GM12878 (cell line): ENCODE data around the gene CCDC27. TPM values are rescaled to one million over a fixed set of nuclear protein-coding genes. Genes with fewer than 3 reads are reported as not detected.

Experiments
- ATAC-seq: fragments of 200-7000 bp; cut with Tn5 transposase; 3 replicates; pipeline ENCODE4 v1.9.1; 2020; ENCODE audit warnings: mild to moderate bottlenecking, moderate library complexity
- BruUV-seq: library from RNA; stranded (reverse); fragments of 400-500 nt; replicated peaks from 2 replicates; lab custom pipeline; 2021; lab: Mats Ljungman, UMichigan
- CTCF ChIA-PET: fragments of 300-600 bp; sonication (Branson Sonifier 250); formaldehyde crosslinking; extraction: SDS; loops from one replicate; lab custom pipeline; 2021; ENCODE audit warnings: inconsistent platforms; lab: Yijun Ruan, JAX
- POLR2A ChIA-PET: fragments of 350-600 bp; formaldehyde crosslinking; extraction: SDS; loops from one replicate; lab custom pipeline; 2021; ENCODE audit warnings: inconsistent platforms; lab: Charles Lee
- RAD21 ChIA-PET: fragments of 300-600 bp; sonication (Branson Sonifier 250); formaldehyde crosslinking; loops from one replicate; lab custom pipeline; 2023; ENCODE audit warnings: antibody characterized with exemption; ENCODE audit not compliant: unreplicated experiment; lab: Charles Lee
- SMC1A ChIA-PET: fragments of 300-600 bp; sonication (Branson Sonifier 250); formaldehyde crosslinking; loops from one replicate; lab custom pipeline; 2023; ENCODE audit not compliant: unreplicated experiment, uncharacterized antibody; lab: Charles Lee
- DNase-seq: peaks from one replicate; pipeline ENCODE4 v3.0.0-alpha.2; 2011; ENCODE audit warnings: low read depth, low spot score
- FAIRE-seq: peaks from 3 replicates; lab custom pipeline; 2011; peaks lifted over from hg19 to GRCh38; lab: Jason Lieb, UNC
- H2AFZ ChIP-seq: 2 replicates; pipeline ENCODE4 v1.6.0; 2011; ENCODE audit warnings: low read depth, low read length, control low read depth; ENCODE audit not compliant: control insufficient read depth
- H3K27ac ChIP-seq: 2 replicates; pipeline ENCODE4 v1.5.1; 2011; ENCODE audit warnings: control low read depth; ENCODE audit not compliant: control insufficient read depth, insufficient read depth
- H3K27me3 ChIP-seq, 2 experiments: replicated peaks in 1 of 2; 2 replicates each; pipeline versions ENCODE4 v1.6.0 to v1.6.1; 2011; ENCODE audit warnings: low read length in 1 of 2; ENCODE audit not compliant: control insufficient read depth in 2 of 2, insufficient read depth in 2 of 2
- H3K36me3 ChIP-seq, 2 experiments: 2 replicates each; pipeline ENCODE4 v1.5.1; 2011; ENCODE audit warnings: low read length in 1 of 2; ENCODE audit not compliant: control insufficient read depth in 2 of 2, insufficient read depth in 2 of 2
- H3K4me1 ChIP-seq: 2 replicates; pipeline ENCODE4 v1.6.1; 2011; ENCODE audit warnings: mild to moderate bottlenecking, low read length, moderate library complexity, mixed read lengths; ENCODE audit not compliant: control insufficient read depth, insufficient read depth
- H3K4me2 ChIP-seq: 2 replicates; pipeline ENCODE4 v1.6.0; 2011; ENCODE audit warnings: control low read depth; ENCODE audit not compliant: control insufficient read depth, insufficient read depth
- H3K4me3 ChIP-seq: fragments of 200-600 bp; sonication (generic); 2 replicates; pipeline ENCODE4 v1.5.1; 2016
- H3K79me2 ChIP-seq: 2 replicates; pipeline ENCODE4 v1.6.0; 2011; ENCODE audit warnings: low read length; ENCODE audit not compliant: control insufficient read depth, insufficient read depth
- H3K9ac ChIP-seq: 2 replicates; pipeline ENCODE4 v1.8.0; 2011; ENCODE audit warnings: low read length, control low read depth, mixed read lengths; ENCODE audit not compliant: control insufficient read depth, insufficient read depth
- H3K9me3 ChIP-seq: replicated peaks from 3 replicates; pipeline ENCODE4 v1.5.1; 2011; ENCODE audit warnings: mild to moderate bottlenecking, low read length; ENCODE audit not compliant: control insufficient read depth, insufficient read depth
- H4K20me1 ChIP-seq: 2 replicates; pipeline ENCODE4 v1.6.0; 2011; ENCODE audit not compliant: control insufficient read depth, insufficient read depth
- POLR2A ChIP-seq: IDR thresholded peaks from 2 replicates; pipeline ENCODE4 v1.6.1; 2011; ENCODE audit warnings: low read depth, mild to moderate bottlenecking, low read length
- ZBTB4 ChIP-seq: fragments of 450-650 bp; formaldehyde crosslinking; IDR thresholded peaks from 2 replicates; pipeline ENCODE4 v1.4.0; 2022; ENCODE audit warnings: mild to moderate bottlenecking, moderate library complexity
- WGBS: methylation state at CpG from one replicate; pipeline ENCODE4 v1.1.6; 2016; ENCODE audit warnings: low lambda C conversion rate; ENCODE audit not compliant: insufficient replicate concordance, insufficient coverage; ENCODE audit errors: missing lambda C conversion rate; 5-methylcytosine and 5-hydroxymethylcytosine counted together
- in situ Hi-C: fragments of 300-500 bp; cut with MboI; formaldehyde crosslinking; loops from 9 replicates; pipeline ENCODE4 v1.14.3; 2018; ENCODE audit warnings: mixed read lengths
- intact Hi-C: fragments of 100-400 bp; cut with micrococcal nuclease; formaldehyde crosslinking; loops from one replicate; pipeline ENCODE4 v1.14.2; 2022; ENCODE audit not compliant: unreplicated experiment
- polyA plus RNA-seq, 11 experiments: library from polyadenylated mRNA; depleted of rRNA in 4 of 11; unstranded in 6 of 11; stranded (reverse) in 5 of 11; fragments of >200 nt; fragmentation: Nextera tagmentation in 4 of 11; fragmentation: Illumina TruSeq in 1 of 11; extraction: Ambion mirVana in 4 of 11; extraction: Trizol in 1 of 11; gene quantifications; 1 replicate in 1 of 11; 2 replicates in 10 of 11; pipeline versions ENCODE4 v1.2.1 to v1.2.3, GENCODE V29; 2011 to 2016; ENCODE audit warnings: inconsistent platforms in 2 of 11, missing spikeins in 2 of 11, low read depth in 1 of 11
- total RNA-seq, 4 experiments: library from RNA; depleted of rRNA in 3 of 4; stranded (reverse); fragments of >200 nt in 3 of 4; fragmentation: Illumina TruSeq in 1 of 4; extraction: Trizol in 1 of 4; gene quantifications; 2 replicates each; pipeline versions ENCODE4 v1.2.1 to v1.2.3, GENCODE V29; 2013 to 2021

The CCDC27 gene
- total and polyA plus RNA-seq, 10 of the 15 experiments (the other 5 are each of a cell fraction or from before 2014, with no cell fraction given) = 0.05 TPM; not detected in 9

GRCh38 chr1:3732434-3733093 is 19.7 kb upstream of the CCDC27 start:
- ChIA-PET POLR2A (no interaction called here), CTCF (no interaction called here)

More at GRCh38 chr1:3732434-3733093, 19.7 kb upstream of the CCDC27 start:
- RAD21 ChIA-PET = no interaction called here
- no peak overlapping the region for H2AFZ ChIP-seq
- H3K4me1 ChIP-seq = no peaks in the 10 kb centered on the region
- no peak overlapping the region for H3K4me2 ChIP-seq
- SMC1A ChIA-PET = no interaction called here
- intact Hi-C loops = no loop called here
- 90% methylated on average over 37 of the region's 37 CpGs for WGBS
- no peak overlapping the region for H3K9ac ChIP-seq
- H4K20me1 ChIP-seq = no peaks in the 10 kb centered on the region
- no peak for FAIRE-seq
- TF ChIP-seq ZBTB4 (CRISPR knock-in tag) (no peak), POLR2A (0 out of 2 replicates have a peak, but pooled peaks have one; percentile 10)
- no peaks in the 10 kb centered on the region for H3K79me2 ChIP-seq
- no peak for ATAC-seq
- no peak overlapping the region for H3K4me3 ChIP-seq
- in situ Hi-C loops = no loop called here
- no TSS peak for BruUV-seq
- peaks cover 0 to 35% of the 10 kb centered on the region in 2 experiments; a peak in 2 of 4 replicates for H3K36me3 ChIP-seq
- DNase-seq = no peak
- no peaks in the 10 kb centered on the region for H3K27me3 ChIP-seq
- no peak overlapping the region for H3K27ac ChIP-seq
- no peaks in the 10 kb centered on the region for H3K9me3 ChIP-seq
